ENCODE measurements around the gene SCN3B. TPM values are rescaled to one million over a fixed set of nuclear protein-coding genes. Genes with fewer than 3 reads are reported as not detected.

The SCN3B gene
- total RNA-seq, 1 donor from 2014 or later = 18.5 TPM

DNA sequence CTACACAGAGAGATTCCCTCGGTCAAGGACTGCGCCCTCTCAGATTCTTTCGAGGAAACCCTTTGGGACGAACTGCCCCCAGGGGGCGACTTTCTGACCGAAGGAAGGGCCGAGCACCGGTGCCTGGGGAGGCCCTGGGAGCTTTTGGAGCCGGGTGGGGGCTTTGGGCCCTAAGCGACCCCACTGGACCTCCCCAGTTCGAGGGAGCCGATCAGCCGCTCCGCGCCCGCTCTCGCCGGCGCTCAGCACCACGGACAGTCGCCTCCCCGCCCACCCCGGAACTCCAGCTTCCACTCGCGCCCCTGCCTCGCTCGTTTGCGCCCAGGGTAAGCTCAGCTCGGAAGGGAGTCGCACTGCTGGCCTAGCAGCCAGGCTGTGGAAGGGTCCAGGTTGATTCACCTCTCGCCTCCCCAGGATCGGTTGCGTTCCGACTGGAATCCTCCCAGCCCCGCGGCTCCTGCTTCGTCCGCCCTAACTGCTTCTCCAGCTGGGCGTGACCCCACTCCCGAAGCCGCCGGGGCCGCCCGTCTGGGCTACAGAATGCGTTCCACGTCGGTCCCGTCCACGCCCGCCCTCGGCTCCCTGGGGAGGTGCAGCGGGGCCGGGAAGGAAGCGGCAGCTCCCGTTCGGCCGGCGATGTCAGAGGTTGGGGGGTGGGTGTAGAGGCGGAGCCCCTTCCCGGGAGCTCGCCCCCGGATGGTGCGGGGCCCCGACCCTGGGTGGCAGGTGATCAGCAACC, 428 bp downstream of the SCN3B start:
- DNase-seq = peak; percentile 80

DNA sequence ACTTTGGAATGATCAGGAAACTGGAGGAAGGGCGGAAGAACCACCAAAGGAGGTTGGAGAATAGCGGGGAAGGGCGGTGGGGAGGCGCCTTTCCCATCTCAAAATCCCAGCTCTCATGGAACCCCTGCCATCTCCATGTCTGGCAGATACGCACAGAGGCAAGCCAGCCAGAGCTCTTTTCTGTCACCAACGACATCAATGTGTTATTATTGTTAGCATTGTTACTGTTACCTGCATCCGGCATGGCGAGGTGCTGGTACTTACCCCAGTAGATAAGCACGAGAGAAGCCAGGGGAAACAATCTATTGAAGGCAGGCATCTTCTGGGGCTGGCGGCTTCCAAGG, 969 bp downstream of the SCN3B start:
- no peak for DNase-seq

DNA sequence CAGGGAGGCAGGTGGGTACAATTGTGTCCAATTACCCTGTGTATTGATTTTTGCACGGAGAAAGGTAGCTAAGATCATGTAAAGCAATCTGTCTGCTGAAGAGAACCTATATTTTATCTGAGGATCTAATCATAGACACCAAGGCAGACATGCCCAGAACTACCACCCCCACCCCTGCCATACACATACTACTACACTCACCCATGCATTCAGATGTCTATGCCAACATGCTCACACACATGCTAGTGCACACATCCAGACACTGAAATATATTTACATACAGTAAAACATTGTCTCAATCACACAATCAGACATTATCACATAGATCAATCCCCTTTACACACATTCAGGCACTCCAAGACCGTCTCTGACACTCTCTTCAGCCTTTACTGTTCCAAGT, 1.8 kb downstream of the SCN3B start:
- no peak for DNase-seq

DNA sequence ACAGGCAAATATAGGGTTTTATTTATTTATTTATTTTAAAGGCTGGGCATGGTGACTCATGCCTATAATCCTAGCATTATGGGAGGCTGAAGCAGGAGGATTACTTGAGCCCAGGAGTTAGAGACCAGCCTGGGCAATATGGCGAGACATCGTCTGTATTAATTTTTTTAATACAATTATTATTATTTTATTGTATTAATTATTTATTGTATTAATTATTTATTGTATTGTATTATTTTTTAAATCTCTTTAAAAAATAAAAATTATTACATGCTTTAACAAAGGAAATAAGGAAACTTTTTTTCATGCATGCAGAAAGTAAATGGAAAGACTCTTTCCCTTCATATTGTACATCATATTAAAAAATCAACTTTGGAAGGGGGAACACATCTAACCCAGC, 3.5 kb downstream of the SCN3B start:
- no peak for DNase-seq

DNA sequence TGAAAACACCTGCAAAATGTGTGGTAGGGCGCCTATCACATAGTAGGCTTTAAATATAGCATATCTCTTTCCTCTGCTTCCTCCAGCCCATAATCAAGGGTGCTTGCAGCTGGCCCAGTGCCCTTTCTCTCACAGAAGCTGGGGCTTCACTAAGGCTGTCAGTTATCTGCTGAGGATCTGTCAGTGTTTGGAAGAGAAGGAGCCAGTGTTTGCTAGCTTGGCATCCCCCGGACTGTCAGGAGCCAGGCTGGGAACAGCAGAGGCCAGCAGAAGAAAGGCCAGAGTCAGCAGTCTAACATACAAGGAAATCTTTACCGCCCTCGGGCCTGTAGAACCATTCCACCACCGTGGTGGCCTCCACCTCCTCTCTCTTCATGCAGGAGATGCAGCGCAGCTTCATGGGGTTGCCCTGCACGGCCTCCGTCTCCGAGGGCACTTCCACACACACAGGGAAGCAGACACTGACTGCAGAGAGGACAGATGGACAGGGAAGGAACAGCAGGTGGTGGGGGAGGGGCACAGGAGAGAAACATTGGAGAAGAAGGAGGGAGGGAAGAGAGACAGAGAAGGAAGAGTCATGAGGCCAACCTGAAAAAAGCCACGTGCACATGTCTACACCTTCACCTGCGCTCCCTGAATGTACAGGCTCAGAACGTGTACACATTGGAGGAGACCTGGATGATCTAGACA, 9.0 kb downstream of the SCN3B start:
- no peak for DNase-seq

DNA sequence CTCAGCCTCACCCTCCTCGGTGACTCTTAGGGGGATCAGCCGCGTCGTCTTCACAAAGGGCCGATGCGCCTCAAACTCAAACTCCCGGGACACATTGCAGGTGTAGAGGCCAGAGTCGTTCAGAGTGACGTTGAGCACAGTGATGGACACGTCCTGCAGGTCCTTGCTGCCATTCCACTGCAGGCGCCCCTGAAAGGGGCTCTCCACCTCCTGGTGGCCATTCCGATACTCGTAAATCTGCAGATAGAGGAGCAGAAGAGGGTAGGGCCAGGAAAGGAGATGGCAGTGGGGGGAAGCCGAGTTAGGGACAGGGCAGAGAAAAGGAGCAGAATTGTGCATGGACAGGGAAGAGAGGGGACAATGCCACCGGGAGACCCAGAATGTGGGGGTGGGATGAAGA, 12.0 kb downstream of the SCN3B start:
- no peak for DNase-seq

DNA sequence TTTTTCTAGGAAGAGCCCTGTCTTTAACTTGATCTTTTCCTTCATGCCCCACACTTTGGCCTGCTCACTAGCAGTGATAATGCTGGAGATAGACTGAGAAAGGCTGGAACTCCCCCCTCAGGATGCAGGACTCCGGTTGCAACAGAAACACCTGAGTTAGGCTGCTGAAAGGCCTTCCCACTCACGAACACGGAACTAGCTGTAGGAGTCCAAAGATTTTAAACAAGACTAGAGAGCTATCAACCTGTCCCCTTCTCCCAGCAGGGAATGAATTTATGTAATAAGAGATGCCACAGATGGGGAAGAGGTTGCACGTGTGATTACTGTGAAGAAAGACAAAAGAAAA, 13.0 kb downstream of the SCN3B start:
- DNase-seq = no peak

DNA sequence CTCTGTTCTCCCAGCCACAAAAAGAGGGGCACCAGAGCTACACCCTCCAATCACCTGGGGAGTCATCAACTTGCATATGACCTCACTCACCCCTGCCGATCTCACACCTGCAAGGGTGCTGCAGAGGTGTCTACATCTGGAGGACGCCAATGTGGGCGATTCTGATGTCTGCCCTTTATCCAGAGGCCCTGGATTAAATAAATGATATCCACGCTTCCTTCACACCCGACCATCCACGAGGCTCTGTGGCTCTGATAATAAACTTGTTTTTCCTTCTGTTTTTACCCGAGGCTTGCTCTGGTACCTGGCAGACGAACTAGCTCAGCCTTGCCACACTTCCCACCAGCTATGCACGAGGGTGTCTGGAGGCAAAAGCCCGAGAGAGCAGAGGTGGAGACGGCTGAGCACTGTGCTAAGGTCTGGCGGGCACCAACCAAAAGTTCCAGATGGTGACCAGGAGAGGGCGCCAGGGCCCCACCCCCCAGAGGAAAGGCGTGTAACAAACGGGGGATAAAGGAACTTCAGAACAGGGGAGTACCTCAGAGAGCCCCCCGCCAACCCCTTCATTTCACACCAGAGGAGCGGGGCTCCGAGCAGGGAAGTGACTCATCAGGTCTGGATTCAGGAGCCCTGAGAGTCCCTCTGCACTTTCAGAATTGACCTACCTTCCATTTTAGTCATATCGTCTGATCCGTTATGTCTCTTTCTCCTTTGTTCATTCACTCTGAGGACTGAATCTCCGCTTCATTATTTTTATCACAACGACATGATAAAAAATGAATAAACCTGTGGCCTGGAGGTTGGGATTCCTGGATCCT, 13.5 kb downstream of the SCN3B start:
- DNase-seq = peak; percentile 64

DNA sequence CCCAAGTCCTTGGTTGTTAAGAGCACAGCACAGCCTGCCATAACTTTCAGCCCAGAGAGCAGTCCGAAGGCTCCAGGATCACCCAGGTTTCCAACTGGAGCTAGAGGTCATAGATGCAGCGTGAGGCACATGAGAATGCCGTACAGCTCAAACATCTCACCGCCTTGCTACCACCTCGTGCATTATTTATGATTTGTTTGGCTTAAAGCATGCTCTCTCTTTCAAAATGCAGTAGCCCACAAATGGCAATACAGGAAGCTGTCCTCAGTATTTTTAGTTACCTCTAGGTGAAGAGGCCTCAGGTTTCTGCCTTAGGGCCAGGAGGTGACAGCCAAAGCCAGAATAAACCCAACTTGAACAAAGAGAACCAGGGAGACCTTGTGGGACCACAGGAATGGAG, 14.4 kb downstream of the SCN3B start:
- no peak for DNase-seq

DNA sequence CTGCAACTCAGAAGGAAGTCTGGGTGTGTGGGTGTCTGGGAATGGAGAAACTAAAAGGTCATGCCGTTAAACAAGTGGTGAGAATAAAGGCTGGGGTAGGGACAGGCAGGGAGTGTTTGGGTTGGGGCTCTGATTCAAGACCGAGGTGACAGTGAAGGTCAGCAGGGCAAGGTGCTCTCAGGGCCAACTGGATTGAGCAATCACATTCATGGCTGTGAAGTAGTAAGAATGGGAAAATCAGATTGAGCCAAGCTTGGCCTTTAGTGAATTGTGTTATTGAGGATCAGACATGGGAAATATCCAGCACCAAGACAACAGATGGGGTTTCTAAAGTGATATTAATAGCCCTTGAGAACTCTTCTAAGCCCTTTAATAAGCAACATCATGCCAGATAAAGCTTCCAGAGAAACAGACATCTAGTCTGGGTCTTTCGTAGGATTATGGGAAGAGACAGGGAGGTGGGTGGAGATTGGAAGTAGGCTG, 24.3 kb downstream of the SCN3B start:
- peak; percentile 9 for DNase-seq

DNA sequence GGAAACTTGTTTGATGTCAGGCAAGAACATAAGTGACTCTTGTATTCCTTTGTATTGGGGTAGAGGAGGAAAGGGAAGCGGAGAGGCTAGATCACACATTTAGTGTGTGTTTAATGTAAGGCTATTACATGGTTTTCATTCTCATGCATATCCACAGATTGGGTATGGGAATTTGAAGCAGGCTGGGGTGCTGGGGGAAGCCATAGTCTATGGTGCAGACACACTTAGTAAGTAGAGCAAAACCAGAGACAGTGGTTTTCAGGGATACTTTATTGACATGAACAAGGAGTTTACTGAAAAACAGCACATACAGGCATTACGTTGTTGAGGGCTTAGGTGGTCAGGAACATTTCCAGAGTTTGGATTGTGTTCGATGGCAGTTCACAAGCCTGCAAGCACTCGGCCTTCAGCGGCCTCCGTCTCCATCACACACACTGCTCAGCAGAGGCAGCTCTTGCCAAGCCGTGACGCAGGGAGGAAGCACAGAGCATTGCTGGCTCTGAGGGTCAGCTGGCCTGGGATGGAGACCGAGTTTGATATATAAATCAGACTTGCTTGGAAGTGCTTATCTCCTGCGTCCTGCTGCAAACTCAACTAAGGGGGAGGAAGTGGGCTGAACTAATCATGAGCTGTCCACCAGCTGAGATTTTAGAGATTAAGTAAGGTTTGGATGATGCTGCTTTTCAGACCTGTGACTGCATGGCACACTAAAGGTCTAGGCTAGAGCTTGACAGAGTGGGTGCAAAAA, 25.3 kb downstream of the SCN3B start:
- DNase-seq = peak; percentile 22

DNA sequence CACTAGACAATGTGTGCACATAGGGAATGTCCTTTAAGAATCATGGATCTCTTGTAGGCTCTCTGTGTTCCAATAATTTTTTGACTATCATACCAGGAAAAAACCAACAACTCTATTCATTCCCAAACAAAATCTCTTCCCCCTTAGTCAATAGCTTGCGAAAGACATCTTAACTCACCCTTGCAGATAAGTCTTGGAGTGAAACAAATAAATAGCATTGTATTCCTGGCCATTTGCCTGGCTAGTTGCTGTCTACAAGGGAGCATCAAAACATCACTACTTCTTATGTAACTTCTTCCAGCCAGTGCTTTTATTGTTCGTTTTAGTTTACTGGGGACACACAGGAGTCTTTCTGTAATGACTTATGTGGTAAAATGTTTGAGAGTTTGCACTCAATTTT, 29.4 kb downstream of the SCN3B start:
- no peak for DNase-seq

DNA sequence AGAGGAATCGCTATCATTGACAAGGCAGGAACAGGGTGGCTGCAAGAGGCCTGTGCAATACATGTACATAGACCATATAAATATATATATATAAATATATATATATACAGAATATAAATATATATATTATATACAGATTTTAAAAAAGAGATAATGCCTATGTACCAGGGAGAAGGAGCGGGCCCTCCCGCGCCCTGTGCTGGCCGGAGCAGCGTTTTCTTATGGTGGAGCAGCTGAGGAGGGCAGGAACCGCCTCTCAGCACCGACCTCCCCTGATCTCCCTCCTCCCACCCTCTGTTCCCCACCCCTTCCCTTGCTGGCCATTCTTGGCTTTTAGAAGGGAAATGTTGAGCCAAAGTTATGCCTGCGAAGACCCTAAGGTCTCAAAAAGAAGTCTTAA, 31.8 kb downstream of the SCN3B start:
- no peak for DNase-seq

DNA sequence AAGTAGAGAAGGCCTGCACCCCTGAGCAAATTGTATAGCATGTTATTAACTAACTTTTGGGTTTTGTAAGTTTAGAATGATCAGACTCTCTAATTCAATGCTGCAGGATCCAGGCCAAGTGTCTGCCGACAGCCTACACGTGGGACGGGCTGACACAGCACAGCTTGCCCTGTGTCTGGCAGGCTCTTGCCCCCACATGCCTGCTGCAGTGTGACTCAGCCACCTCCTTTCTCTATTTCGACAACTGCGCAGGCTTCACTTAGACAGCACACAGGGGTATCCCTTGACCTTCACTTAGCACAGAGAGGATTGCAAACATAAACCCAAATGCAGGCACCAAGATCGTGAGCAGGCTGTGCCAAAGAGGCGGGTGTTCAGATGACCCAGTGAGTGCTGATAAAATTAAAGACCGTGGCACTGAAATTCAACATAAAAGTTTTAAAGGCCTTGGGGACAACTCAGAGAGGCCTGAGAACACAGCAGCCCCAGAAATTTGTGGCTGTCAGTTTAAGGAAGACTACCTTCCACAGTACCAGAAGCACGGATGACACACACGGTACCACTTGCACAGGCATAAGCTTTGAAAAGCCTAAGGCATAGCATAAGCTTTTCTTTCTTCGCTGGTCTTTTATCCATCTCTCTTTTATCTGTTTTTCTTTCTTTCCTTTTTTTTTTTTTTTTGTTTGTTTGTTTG, 37.8 kb downstream of the SCN3B start:
- peak; percentile 41 for DNase-seq

DNA sequence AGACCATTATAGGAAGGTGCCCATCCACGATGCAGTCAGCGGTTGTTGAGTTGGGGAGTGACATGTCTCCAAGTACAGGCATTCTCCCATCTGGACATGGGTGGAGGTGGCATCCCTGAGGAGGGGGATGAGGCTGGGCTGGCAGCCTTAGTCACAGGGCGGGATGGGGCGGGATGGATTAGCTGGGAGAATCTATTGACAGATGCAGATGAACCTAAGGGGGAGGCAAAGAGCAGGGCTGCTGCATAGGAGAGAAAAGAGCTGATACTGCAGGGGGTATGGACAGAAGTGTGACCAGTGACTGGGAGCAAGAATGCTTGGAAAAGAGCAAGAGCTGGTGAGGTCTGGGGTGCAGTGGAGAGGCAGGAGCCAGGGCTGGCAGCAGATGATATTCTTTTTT, 42.7 kb downstream of the SCN3B start:
- no peak for DNase-seq

DNA sequence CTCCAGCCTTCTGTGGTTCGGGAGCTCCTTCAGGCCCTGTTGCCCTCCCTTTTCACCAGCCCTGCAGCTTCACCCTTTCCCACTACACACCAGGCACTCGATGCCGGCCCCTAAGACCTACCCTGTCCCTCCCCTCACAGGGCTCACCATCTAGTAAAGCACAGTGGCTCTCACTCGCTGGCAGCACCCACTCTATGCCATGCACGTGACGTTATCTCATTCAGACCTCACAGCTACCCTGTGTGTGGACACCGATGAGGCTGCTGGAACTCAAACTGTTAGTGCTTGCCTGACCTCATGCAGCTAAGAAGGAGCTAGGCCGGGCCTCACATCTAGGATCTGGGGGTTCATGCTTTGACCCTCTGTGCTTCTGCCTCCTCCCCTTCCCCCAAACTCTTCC, 45.5 kb downstream of the SCN3B start:
- no peak for DNase-seq

DNA sequence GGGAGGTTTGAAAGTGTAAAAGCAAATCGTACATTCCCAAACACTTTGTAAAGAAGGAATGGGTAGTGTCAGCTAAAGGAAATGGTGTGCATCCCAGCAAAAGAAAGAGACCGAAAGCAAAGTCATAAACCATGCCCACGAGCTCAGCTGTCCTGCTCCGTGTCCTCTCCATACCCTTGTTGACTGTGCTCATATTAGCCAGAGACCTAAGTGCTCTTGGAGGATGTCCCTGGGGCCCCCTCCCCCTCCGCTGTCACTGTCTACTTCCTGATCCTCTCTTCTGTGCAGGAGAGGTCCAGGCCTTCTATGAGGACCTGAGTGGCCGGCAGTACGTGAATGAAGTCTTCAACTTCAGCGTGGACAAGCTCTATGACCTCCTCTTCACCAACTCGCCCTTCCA, 46.1 kb downstream of the SCN3B start:
- DNase-seq = no peak

DNA sequence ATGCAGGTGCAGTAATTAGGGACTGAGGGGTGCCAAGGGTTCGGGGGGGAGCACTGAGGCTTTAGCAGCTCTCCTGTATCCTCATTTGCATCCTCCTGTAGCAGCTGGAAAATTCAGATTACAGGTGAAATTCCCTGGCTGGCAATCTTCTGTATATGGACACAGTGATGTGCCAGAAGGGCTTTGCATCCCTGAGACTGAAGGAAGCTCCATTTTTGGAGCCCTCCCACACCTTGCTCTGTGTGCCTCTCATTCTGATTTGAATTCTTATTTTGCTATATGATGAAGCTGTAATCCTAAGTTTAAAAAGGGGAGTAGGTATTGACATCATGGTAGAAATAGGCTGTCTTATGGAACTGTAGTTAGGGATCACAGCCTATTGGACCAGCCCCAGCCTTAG, 46.6 kb downstream of the SCN3B start:
- DNase-seq = no peak

DNA sequence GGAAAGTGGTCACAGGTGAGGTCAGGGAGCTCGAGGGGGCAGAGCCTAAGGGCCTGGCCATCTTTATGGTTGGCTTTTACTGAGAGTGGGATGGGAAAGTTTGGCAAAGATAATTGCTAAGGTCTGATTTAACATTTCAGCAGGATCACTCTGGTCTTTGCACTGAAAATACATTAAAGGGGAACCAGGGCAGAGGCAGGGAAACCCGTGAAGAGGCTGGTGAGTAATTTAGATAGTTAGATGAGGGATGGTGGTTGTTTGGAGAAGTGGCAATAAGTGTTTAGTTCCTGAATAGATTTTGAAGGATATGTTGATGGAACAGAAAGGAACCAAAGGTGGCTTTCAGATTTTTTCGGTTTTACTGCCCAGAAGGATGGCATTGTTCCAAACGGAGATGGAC, 50.8 kb downstream of the SCN3B start:
- no peak for DNase-seq

DNA sequence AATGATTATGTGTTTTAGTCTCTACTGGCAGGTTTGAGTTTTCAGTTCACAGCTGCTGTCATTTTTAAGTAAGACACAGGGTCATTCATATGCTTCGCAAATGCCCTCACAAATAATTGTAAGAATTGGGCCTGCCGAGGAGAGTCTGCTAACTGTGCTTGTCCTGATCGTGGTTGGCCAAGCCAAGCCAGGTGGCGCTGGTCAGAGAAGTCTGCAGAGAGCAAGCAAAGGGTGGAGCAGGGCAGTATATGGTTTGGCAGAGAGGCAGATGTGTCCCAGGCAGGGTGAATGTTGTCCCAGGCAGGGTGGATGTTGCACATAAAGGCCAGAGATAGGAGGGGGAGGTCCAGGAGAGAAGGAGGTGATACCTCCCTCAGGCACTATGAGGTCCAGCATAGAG, 52.7 kb downstream of the SCN3B start:
- no peak for DNase-seq

DNA sequence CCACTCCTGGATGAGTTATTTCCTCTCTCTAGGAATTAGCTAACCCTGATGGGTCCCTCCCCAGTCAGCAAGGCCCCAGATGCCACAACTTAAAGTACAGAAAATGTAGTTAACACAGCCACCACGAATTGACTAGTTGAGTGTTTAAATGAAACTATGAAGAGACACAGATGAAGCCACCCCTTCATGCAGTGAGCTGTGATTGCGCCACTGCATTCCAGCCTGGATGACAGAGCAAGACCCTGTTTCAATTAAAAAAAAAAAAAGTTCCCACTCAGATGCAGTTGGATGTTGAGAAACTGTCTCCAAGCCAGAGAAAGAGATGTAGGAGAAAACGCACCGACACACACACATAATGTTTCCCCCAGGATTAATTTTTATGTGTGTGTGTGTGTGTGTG, 53.3 kb downstream of the SCN3B start:
- DNase-seq = no peak

DNA sequence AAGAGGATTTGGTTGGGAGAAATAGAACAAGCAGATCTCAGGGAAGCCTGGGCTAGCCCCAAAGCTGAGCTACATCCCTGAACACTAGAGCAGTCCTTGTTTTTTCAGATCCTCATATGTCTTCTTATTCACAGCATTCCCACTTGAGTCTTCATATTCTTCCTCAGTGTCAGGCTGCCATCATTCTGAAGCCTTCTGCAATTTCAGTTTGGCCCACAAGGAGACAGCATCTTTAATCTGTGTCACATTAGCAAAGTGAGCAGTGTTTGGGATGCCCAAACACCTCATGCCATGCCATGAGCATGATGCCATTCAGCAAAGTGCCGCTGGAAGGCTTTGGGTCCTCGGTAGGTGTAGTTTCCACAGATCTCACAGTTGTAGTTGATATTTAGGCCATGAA, 56.6 kb downstream of the SCN3B start:
- no peak for DNase-seq

Data from tongue (tissue), 2 donors.